Astrocyte (in vitro differentiated cells and primary cell): Measurements from ENCODE around the gene UBE2G2. TPM values are rescaled to one million over a fixed set of nuclear protein-coding genes. Genes with fewer than 3 reads are reported as not detected.

Experiments used
- DNase-seq: peaks from one replicate; pipeline ENCODE4 v3.0.0-alpha.2; 2010; ENCODE audit warnings: low read depth
- FAIRE-seq: peaks from 2 replicates; lab custom pipeline; 2011; peaks lifted over from hg19 to GRCh38; lab: Jason Lieb, UNC
- H2AFZ ChIP-seq: 2 replicates; pipeline ENCODE4 v1.6.0; 2012; ENCODE audit warnings: low read depth, low read length, inconsistent platforms
- H3K27ac ChIP-seq: 2 replicates; pipeline ENCODE4 v1.5.1; 2011; ENCODE audit warnings: low read depth, low read length, inconsistent platforms
- H3K27me3 ChIP-seq: 2 replicates; pipeline ENCODE4 v1.6.0; 2011; ENCODE audit warnings: low read length, inconsistent platforms; ENCODE audit not compliant: insufficient read depth
- H3K36me3 ChIP-seq: 2 replicates; pipeline ENCODE4 v1.5.1; 2011; ENCODE audit warnings: low read length, inconsistent platforms; ENCODE audit not compliant: insufficient read depth
- H3K4me1 ChIP-seq: 2 replicates; pipeline ENCODE4 v1.5.1; 2011; ENCODE audit warnings: low read length, inconsistent platforms; ENCODE audit not compliant: insufficient read depth
- H3K4me2 ChIP-seq: 2 replicates; pipeline ENCODE4 v1.6.0; 2012; ENCODE audit warnings: low read length, inconsistent platforms
- H3K4me3 ChIP-seq: 2 replicates; pipeline ENCODE4 v1.5.1; 2011; ENCODE audit warnings: low read depth, mild to moderate bottlenecking, low read length, inconsistent platforms; ENCODE audit not compliant: insufficient read depth
- H3K79me2 ChIP-seq: 2 replicates; pipeline ENCODE4 v1.6.0; 2012; ENCODE audit warnings: mild to moderate bottlenecking, low read length, inconsistent platforms; ENCODE audit not compliant: insufficient read depth
- H3K9ac ChIP-seq: 2 replicates; pipeline ENCODE4 v1.6.0; 2012; ENCODE audit warnings: mild to moderate bottlenecking, low read length, inconsistent platforms
- H3K9me3 ChIP-seq: 2 replicates; pipeline ENCODE4 v1.5.1; 2012; ENCODE audit warnings: low read depth, mild to moderate bottlenecking, low read length, inconsistent platforms; ENCODE audit not compliant: insufficient read depth
- H4K20me1 ChIP-seq: 2 replicates; pipeline ENCODE4 v1.6.0; 2012; ENCODE audit warnings: low read length, inconsistent platforms; ENCODE audit not compliant: insufficient read depth
- H3K27ac Mint-ChIP-seq: one replicate; pipeline ENCODE4 v1.8.0; 2021; ENCODE audit warnings: mild to moderate bottlenecking, mixed read lengths; ENCODE audit not compliant: unreplicated experiment
- H3K27me3 Mint-ChIP-seq: one replicate; pipeline ENCODE4 v1.8.0; 2021; ENCODE audit warnings: low read depth, mixed read lengths; ENCODE audit not compliant: unreplicated experiment
- H3K36me3 Mint-ChIP-seq: one replicate; pipeline ENCODE4 v1.8.0; 2021; ENCODE audit warnings: low read depth, mixed read lengths; ENCODE audit not compliant: unreplicated experiment
- H3K4me1 Mint-ChIP-seq: one replicate; pipeline ENCODE4 v1.8.0; 2021; ENCODE audit warnings: low read depth, mixed read lengths; ENCODE audit not compliant: unreplicated experiment
- H3K4me3 Mint-ChIP-seq: one replicate; pipeline ENCODE4 v1.8.0; 2021; ENCODE audit warnings: mild to moderate bottlenecking, moderate library complexity, mixed read lengths; ENCODE audit not compliant: unreplicated experiment
- H3K9me3 Mint-ChIP-seq: one replicate; pipeline ENCODE4 v1.8.0; 2021; ENCODE audit warnings: mild to moderate bottlenecking, mixed read lengths; ENCODE audit not compliant: unreplicated experiment
- EZH2 ChIP-seq: IDR thresholded peaks from 2 replicates; pipeline ENCODE4 v1.6.1; 2012; ENCODE audit warnings: mild to moderate bottlenecking, low read length, inconsistent platforms; ENCODE audit not compliant: insufficient read depth
- total RNA-seq: library from RNA; stranded (reverse); gene quantifications from 2 replicates; pipeline ENCODE4 v1.2.1, GENCODE V29; 2021
- TF ChIP-seq, protein P1 (sequence below): IDR thresholded peaks from 2 replicates; pipeline ENCODE4 v1.5.1; 2011; ENCODE audit warnings: low read depth, mild to moderate bottlenecking, inconsistent platforms, low read length, moderate library complexity; ENCODE audit not compliant: insufficient read depth

The UBE2G2 gene
- total RNA-seq, 1 donor from 2014 or later = 74.5 TPM

DNA sequence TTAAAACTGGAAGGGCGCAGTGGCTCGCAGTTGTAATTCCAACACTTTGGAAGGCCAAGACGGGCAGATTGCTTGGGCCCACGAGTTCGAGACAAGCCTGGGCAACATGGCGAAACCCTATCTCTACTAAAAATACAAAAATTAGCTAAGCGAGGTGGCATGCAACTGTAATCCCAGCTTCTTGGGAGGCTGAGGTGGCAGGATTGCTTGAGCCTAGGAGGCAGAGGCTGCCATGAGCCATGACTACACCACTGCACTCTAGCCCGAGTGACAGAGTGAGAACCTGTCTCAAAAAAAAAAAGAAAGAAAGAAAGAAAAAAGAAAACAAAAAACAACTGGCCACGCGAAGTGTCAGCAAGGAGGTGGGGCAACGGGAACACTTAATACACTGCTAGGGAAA lies 6.3 kb downstream of the UBE2G2 start:
- Histone ChIP-seq H3K4me1 (peaks cover 4% of the 10 kb centered on the region), H3K4me2 (no peak overlapping the region), H3K79me2 (peaks cover 95% of the 10 kb centered on the region), H3K36me3 (peaks cover 3% of the 10 kb centered on the region), H2AFZ (no peak overlapping the region), H3K9me3 (no peaks in the 10 kb centered on the region), H4K20me1 (peaks cover 92% of the 10 kb centered on the region), H3K4me3 (no peak overlapping the region), H3K9ac (no peak overlapping the region), H3K27me3 (no peaks in the 10 kb centered on the region), H3K27ac (no peak overlapping the region)
- Mint-ChIP-seq H3K36me3 (peaks cover 20% of the 10 kb centered on the region), H3K4me1 (peaks cover 12% of the 10 kb centered on the region), H3K4me3 (peak overlapping the region; percentile 16), H3K27me3 (no peaks in the 10 kb centered on the region), H3K27ac (peak overlapping the region; percentile 31), H3K9me3 (no peaks in the 10 kb centered on the region)
- TF ChIP-seq, protein P1, sequence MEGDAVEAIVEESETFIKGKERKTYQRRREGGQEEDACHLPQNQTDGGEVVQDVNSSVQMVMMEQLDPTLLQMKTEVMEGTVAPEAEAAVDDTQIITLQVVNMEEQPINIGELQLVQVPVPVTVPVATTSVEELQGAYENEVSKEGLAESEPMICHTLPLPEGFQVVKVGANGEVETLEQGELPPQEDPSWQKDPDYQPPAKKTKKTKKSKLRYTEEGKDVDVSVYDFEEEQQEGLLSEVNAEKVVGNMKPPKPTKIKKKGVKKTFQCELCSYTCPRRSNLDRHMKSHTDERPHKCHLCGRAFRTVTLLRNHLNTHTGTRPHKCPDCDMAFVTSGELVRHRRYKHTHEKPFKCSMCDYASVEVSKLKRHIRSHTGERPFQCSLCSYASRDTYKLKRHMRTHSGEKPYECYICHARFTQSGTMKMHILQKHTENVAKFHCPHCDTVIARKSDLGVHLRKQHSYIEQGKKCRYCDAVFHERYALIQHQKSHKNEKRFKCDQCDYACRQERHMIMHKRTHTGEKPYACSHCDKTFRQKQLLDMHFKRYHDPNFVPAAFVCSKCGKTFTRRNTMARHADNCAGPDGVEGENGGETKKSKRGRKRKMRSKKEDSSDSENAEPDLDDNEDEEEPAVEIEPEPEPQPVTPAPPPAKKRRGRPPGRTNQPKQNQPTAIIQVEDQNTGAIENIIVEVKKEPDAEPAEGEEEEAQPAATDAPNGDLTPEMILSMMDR = no peak
- TF ChIP-seq EZH2 = no peak
- DNase-seq = no peak
- no peak for FAIRE-seq

DNA sequence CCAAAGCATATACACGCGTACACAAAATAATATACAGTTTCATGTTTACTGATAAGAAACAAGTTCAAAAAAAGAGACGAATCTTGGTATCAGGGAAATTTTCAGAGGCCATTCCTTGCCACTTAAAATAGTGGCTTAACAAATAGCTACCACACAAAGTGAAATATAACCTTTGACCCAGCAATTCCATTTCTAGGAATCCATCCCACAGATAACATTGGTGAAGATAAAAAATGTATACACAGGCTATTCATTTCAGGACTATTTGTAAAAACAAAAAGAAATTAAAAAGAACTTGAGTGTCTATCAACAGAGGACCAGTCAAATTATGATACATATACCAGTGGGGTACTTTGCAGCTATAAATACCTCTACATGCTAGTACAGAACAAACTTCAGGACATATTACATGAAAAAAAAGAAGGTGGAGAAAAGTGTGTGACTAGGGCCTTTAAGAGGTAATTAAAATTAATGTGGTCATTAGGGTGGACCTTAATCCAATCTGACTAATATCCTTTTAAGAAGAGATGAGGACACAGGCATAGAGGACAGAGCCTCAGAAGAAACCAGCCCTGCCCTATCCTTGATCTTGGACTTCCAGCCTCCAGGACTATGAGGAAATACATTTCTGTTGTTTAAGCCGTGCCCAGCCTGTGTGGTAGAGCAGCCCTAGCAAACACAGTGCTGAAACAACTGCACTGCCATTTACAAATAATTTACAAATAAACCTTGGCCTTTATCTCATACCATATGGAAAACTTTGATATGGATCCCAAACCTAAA lies 7.8 kb downstream of the UBE2G2 start:
- no peaks in the 10 kb centered on the region for H3K27me3 ChIP-seq
- no peak overlapping the region for H3K27ac Mint-ChIP-seq
- H2AFZ ChIP-seq = no peak overlapping the region
- H3K9ac ChIP-seq = no peak overlapping the region
- peaks cover 20% of the 10 kb centered on the region for H3K36me3 Mint-ChIP-seq
- H4K20me1 ChIP-seq = peaks cover 87% of the 10 kb centered on the region
- H3K4me1 ChIP-seq = no peaks in the 10 kb centered on the region
- H3K27me3 Mint-ChIP-seq = no peaks in the 10 kb centered on the region
- FAIRE-seq (no peak), DNase-seq (no peak)
- peaks cover 92% of the 10 kb centered on the region for H3K79me2 ChIP-seq
- H3K4me3 Mint-ChIP-seq = no peak overlapping the region
- H3K9me3 ChIP-seq = no peaks in the 10 kb centered on the region
- H3K9me3 Mint-ChIP-seq = no peaks in the 10 kb centered on the region
- no peak overlapping the region for H3K27ac ChIP-seq
- no peak overlapping the region for H3K4me2 ChIP-seq
- no peak overlapping the region for H3K4me3 ChIP-seq
- peaks cover 3% of the 10 kb centered on the region for H3K36me3 ChIP-seq
- TF ChIP-seq EZH2 = no peak
- TF ChIP-seq, protein P1 = no peak
- peaks cover 7% of the 10 kb centered on the region for H3K4me1 Mint-ChIP-seq
